HG03196 (cell line): Measurements from ENCODE around the gene LIG4.
"Not testable (repeated sequence)": the region's sequence is repeated elsewhere in the genome, so short reads cannot be mapped to it uniquely, and the experiment has no call there.

Experiments
- ATAC-seq: cut with Tn5 transposase; IDR thresholded peaks from one replicate; pipeline ENCODE4 v1.9.1; 2021; ENCODE audit not compliant: unreplicated experiment

LIG4 gene

DNA sequence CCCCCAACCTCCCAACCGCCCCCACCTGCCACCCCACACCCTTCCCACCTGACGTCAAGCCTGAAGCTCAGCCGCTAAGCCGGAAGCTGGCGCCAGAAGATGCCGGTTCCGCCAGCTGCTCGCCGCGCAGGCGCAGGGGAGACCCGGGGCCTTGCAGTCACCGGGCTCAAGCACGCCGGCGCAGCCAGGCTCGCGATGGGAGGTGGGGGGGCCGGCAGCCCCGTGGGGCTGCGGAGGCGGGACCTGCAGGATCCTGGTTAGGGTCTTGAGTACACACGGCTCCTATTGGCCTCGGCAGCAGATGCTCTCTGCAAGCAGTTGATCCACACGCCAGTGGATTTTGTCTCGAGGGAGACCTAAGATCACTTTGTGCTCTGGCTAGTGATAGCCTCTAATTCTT lies at the start of gene LIG4:
Gene LIG4 (minus strand): TSS at position 101 of the 400 bp plus-strand sequence. CDS start 4,268 bp downstream, outside the sequence.
- ATAC-seq = peak; percentile 68

GRCh38 chr13:108263621-108264355 lies 48.5 kb upstream of the LIG4 start:
- ATAC-seq = no peak

GRCh38 chr13:108257248-108257647 lies 41.9 kb upstream of the LIG4 start:
- ATAC-seq = no peak

- ATAC-seq = no peak
These were observed 33.8 kb upstream of the LIG4 start for GRCh38 chr13:108249150-108249549.

- no peak for ATAC-seq
These were observed 15.0 kb upstream of the LIG4 start for GRCh38 chr13:108230377-108230776.

GRCh38 chr13:108227651-108228272 lies 12.4 kb upstream of the LIG4 start:
- ATAC-seq = no peak

DNA sequence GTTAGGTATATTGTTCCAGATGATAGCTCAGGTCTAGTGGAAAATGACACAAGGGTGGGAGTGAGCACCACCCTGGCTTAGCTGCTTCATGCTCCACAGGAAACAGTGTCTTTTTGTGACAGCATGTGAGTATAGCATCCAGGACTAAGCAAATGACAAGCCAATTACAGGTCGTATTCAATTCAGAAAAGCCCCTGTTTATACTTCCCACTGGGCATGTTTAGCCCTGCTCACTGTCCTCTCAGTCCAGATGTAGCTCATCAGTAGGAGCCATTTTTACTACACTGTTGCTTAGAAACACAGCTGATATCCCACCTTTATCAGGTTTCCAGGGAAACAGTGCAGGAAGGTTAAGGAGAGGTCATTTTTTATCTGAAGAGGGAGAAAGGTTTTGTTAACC lies 10.8 kb upstream of the LIG4 start:
- ATAC-seq = no peak

- ATAC-seq = peak; percentile 47
These were observed 10.1 kb upstream of the LIG4 start for GRCh38 chr13:108225440-108225839.

- ATAC-seq = no peak
These were observed 8.6 kb upstream of the LIG4 start for GRCh38 chr13:108223687-108224503.

DNA sequence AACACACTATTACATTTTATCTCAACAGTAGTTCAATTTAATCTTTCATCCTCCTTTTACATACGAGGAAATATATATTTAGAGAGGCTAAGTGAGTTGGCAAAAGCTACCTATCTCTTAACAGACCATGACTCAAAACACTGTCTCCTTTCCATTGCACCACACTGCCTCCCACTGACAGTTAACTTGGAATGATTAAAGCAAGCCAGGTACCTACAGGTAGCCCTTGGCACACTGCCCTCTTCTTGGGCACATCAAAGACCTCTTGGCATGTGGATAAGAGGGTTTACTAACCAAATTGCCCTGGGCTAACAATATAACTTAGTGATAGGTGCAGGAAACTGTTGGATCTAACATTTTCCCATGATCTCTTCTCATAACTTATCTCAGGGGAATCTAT lies 4.7 kb upstream of the LIG4 start:
- ATAC-seq = no peak

DNA sequence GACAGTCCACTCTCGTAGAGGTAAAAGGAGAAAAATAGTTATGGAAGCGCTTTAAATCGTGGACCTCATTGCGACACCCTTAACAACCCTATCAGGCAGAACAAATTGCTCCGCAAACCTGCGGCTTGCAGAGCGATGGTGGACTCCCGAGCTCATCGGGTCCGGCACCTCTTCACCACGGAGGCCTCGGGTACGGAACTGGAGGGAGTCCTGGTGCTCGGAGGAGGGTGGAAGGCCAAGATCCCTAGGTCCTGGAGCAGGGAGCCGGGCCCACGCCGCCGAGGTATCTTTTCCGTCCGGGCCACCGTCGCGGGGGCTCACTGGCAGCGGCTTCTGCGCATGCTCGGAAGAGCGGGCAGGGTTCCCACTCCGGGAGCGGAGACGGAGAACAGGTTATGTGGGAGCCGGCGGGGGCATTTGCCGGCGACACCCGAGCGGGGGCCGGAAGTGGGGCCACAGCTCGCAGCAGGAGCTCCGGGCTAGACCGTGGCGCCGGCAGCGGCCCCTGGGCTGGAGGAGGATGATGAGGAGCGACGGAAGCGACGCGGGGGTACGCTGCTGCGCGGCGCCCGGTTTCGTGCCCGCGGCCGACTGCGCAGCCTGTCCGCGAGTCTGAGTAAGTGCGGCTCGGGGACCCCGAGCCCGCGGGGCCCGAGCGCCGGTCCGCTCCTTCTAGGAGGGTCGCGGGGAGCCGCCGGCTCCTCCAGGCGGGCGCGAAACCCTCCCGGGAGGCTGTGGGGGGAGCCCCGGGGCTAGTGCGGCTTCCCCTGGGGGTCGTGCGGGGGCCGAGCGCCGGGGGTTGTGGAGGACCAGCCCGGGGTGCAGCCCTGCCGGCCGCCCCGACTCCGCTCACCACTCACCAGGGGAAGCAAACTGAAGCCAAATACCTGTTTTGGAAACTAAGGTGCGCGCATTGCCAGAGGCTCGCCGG lies 3.0 kb upstream of the LIG4 start, which contains the start of gene ABHD13:
Gene ABHD13 (plus strand): TSS at position 349 of the 931 bp plus-strand sequence. CDS start 10,827 bp downstream, outside the sequence.
- ATAC-seq = peak; percentile 78

DNA sequence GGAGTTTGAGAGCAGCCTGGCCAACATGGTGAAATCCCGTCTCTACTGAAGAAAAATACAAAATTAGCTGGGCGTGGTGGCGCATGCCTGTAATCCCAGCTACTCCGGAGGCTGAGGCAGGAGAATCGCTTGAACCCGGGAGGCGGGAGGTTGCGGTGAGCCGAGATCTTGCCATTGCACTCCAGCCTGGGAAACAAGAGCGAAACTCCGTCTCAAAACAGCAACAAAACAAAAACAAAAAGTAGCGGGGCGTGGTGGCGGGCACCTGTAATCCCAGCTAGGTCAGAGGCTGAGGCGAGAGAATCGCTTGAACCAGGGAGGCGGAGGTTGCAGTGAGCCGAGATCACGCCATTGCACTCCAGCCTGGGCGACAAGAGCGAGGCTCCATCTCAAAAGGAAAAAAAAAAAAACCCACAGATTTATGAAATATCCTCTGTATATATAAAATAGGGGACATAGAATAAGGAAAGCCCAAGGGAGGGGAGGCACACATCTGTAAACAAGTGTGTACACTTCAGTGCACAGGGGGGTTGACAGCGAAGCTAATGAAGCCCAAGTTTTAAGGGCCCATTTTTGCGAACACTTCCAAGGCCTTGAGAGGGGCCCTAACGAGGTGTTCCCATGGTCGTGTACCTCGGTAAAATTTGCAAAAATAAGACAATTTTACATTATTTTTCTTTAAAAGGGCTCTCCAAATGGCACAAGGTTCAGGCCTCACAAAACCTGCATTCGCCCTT lies 2.1 kb upstream of the LIG4 start:
- not testable (repeated sequence) for ATAC-seq

- no peak for ATAC-seq
These were observed 680 bp downstream of the LIG4 start for GRCh38 chr13:108214441-108215271.

DNA sequence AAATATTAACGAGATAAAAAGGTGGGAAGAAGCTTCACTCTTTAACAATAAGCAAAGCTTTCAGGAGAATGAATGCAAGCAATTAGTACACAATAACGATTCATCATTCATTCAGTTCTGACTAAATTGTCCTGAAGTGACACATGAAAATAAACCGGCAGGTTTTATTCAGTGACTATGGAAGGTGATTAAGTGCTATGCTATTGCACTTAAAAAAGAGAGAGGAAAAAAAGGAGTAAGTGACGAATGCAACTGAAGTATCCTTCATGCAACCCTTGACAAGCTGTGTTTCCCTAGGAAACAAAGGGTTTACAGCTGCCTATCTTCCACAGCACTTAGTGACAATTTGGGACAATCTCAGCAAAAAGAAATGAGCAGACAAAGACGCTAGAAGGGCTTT lies 1.4 kb downstream of the LIG4 start:
- no peak for ATAC-seq

- ATAC-seq = peak; percentile 38
These were observed 2.5 kb downstream of the LIG4 start for GRCh38 chr13:108212886-108213285.

- no peak for ATAC-seq
These were observed 4.8 kb downstream of the LIG4 start for GRCh38 chr13:108210551-108210950.

- ATAC-seq = no peak
These were observed 14.4 kb downstream of the LIG4 start for GRCh38 chr13:108200781-108201398.

DNA sequence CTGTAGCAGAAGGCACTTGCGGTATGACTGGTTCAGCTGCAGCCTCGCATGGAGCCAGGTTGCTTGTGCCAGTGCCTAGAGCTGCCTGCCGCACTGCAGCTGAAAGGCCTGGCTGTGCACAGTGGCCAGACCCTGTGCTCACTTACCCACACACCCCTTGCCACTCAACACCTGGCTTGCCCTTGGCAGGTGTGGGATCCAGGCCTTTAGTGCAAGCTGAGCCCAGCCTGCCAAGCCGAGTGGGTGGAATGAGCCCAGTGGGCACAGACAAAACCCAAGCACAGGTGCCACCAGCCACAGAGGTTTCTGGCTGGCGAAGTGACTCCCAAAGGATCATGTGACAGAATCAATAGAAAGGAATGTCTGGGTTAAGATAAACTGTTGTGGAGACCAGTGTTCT lies 19.5 kb downstream of the LIG4 start:
- ATAC-seq = no peak

GRCh38 chr13:108195146-108195545 lies 20.2 kb downstream of the LIG4 start:
- ATAC-seq = no peak
